ENCODE measurements around the gene RAD18. TPM values are rescaled to one million over a fixed set of nuclear protein-coding genes. Genes with fewer than 3 reads are reported as not detected.
A peak's percentile ranks its signal among the peaks of the same experiment; 100 is the strongest.

The RAD18 gene
- total and polyA plus RNA-seq, 9 of the 15 experiments (the other 6 are each of a cell fraction or from before 2014, with no cell fraction given) = 19.2 to 49.4 (median 34.4) TPM

GRCh38 chr3:8857720-8858367 lies 105.4 kb downstream of the RAD18 start (continued):
- TF ChIP-seq MLX (CRISPR knock-in tag; conservative IDR thresholded peaks at IDR 0.05) (no peak), PRMT5 (CRISPR knock-in tag; IDR thresholded peaks at IDR 0.05) (no peak), YBX1 (IDR thresholded peaks at IDR 0.05) (no peak), PYGO2 (tag; IDR thresholded peaks at IDR 0.05) (no peak), CBX3 (IDR thresholded peaks at IDR 0.05; ENCODE audit: borderline replicate concordance in 1 of 2, low read length in 2 of 2) (no peak; a peak in 1 of 3 replicates), ZNF655 (CRISPR knock-in tag; IDR thresholded peaks at IDR 0.05) (no peak), TBP (optimal IDR thresholded peaks at IDR 0.05; ENCODE audit: low read depth, low read length) (no peak), EHMT2 (IDR thresholded peaks at IDR 0.05) (peak; percentile 93), ZNF780A (CRISPR knock-in tag; IDR thresholded peaks at IDR 0.05) (no peak), PRDM10 (IDR thresholded peaks at IDR 0.05; ENCODE audit: partially characterized antibody) (no peak), JUN (IDR thresholded peaks at IDR 0.05; ENCODE audit: borderline replicate concordance, low read depth, low read length) (no peak), JUN (CRISPR knock-in tag; IDR thresholded peaks at IDR 0.05; ENCODE audit: borderline replicate concordance) (0 out of 2 replicates have a peak, but pooled peaks have one; percentile 60), BRD9 (IDR thresholded peaks at IDR 0.05; ENCODE audit: low read depth, partially characterized antibody) (no peak), TAF7 (tag; IDR thresholded peaks at IDR 0.05) (no peak), RAD21 (CRISPR knock-in tag; conservative IDR thresholded peaks at IDR 0.05 in 1 of 2, IDR thresholded peaks at IDR 0.05 in 1 of 2) (peak in 1 of 2 experiments; percentile 31; a peak in 2 of 4 replicates), ZNF165 (CRISPR knock-in tag; IDR thresholded peaks at IDR 0.05; ENCODE audit: borderline replicate concordance) (no peak), ZNF280A (IDR thresholded peaks at IDR 0.05; ENCODE audit: low read depth, partially characterized antibody) (no peak), NFE2 (IDR thresholded peaks at IDR 0.05; ENCODE audit: low read depth) (no peak), TAF9B (IDR thresholded peaks at IDR 0.05; ENCODE audit: partially characterized antibody) (no peak), RFX5 (IDR thresholded peaks at IDR 0.05; ENCODE audit: low read depth, low read length) (no peak), NFATC3 (IDR thresholded peaks at IDR 0.05) (no peak), ZNF239 (CRISPR knock-in tag; IDR thresholded peaks at IDR 0.05) (no peak), MBD2 (IDR thresholded peaks at IDR 0.05; ENCODE audit: borderline replicate concordance, low read depth) (no peak; the same call in 1 of the 2 replicates)
